ENCODE data around the gene HNF1B. TPM values are rescaled to one million over a fixed set of nuclear protein-coding genes. Genes with fewer than 3 reads are reported as not detected.
"Not testable (repeated sequence)": the region's sequence is repeated elsewhere in the genome, so short reads cannot be mapped to it uniquely, and the experiment has no call there.

Gene HNF1B
- total and polyA plus RNA-seq, 2 donors (not counting 3 experiments of a cell fraction or from before 2014, with no cell fraction given) = not detected

DNA sequence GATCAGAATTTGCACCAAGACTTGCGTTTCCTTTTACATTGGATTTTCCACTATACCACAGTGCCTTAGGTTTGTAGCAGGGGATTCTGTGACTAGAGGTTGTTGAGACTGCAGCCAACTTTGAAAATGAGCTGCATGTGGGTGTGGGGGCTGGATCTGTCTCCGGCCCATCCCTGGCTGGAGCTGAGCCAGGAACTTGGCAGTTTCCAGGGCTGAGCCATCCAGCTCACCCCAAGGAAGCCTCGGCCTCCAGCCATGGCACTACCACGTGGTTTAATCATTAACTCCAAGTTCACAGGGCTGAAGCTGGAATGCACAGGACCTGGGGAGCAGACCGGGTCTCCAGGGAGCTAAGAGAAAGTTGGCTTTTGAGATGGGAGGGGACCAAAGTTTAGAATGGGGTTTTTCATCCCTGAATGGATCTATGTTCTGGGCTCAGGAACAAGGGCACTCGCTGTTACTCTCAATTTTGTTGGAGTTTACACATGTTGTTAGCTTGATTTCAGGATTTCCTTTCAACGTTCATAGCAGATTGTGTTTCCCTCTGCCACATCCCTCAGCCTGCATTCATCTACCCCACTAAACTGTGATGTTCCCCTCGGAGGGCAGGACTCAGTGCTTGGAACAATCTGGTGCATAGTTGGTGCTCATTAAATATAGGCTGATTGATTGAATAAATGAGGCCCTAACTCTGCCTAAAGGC, 42.3 kb upstream of the HNF1B start:
- no peak overlapping the region for H3K27ac ChIP-seq (ENCODE audit: insufficient read depth, low read depth, low read length)
- no peak for DNase-seq (ENCODE audit: low read depth, low spot score)

DNA sequence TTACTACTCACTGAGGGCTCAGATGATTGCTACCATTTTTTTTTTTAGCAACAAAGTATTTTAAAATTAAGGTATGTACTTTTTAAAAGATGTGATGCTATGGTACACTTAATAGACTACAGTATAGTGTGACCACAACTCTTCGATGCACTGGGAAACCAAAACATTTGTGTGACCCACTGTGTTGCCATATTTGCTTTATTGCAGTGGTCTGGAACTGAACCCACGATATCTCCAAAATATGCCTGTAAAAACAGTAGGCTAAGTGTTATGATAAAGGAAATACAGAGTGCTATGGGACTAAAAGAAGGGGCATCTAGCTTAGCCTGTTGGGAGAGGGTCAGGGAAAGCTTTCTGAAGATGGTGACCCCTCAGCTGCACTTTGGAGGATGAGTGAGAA, 41.6 kb upstream of the HNF1B start:
- Histone ChIP-seq H3K27ac (ENCODE audit: insufficient read depth, low read depth, low read length) (no peak overlapping the region), H4K20me1 (replicated peaks; ENCODE audit: control insufficient read depth, extremely low read depth, insufficient read depth, low read length) (no peaks in the 10 kb centered on the region), H3K4me1 (ENCODE audit: control insufficient read depth, extremely low read depth, insufficient read depth, low read length) (no peaks in the 10 kb centered on the region), H3K9ac (replicated peaks; ENCODE audit: extremely low read depth, insufficient read depth, low read length) (no peak overlapping the region), H3K79me2 (ENCODE audit: control insufficient read depth, insufficient read depth, low read length) (no peaks in the 10 kb centered on the region), H3K9me1 (replicated peaks; ENCODE audit: control insufficient read depth, extremely low read depth, insufficient read depth, low read length) (no peaks in the 10 kb centered on the region), H3K4me3 (replicated peaks in 1 of 3; ENCODE audit: insufficient read depth in 1 of 3, low read depth in 1 of 3, low read length in 3 of 3) (no peak overlapping the region), H3K4me2 (ENCODE audit: insufficient read depth, low read length) (no peak overlapping the region), H2AFZ (ENCODE audit: low read depth, low read length) (no peak overlapping the region), H3K9me3 (replicated peaks; ENCODE audit: control insufficient read depth, insufficient read depth, low read length) (no peaks in the 10 kb centered on the region), H3K27me3 (ENCODE audit: control insufficient read depth in 2 of 2, insufficient read depth in 2 of 2, low read length in 2 of 2) (peaks cover 7 to 11% of the 10 kb centered on the region in 2 experiments), H3K36me3 (ENCODE audit: control insufficient read depth in 2 of 2, extremely low read depth in 1 of 2, insufficient read depth in 2 of 2, low read length in 2 of 2) (no peaks in the 10 kb centered on the region)
- TF ChIP-seq POLR2A (IDR thresholded peaks at IDR 0.05; ENCODE audit: low read depth, low read length) (no peak), EZH2 (IDR thresholded peaks at IDR 0.05; ENCODE audit: borderline replicate concordance, low read depth, low read length, severe bottlenecking) (no peak), MYC (IDR thresholded peaks at IDR 0.05; ENCODE audit: low read depth, low read length) (no peak), POLR2AphosphoS5 (IDR thresholded peaks at IDR 0.05; ENCODE audit: insufficient read depth, low read depth, low read length) (no peak), GATA2 (IDR thresholded peaks at IDR 0.05; ENCODE audit: insufficient read depth, insufficient read length, low read depth, low read length) (no peak)
- TF ChIP-seq, protein P1, sequence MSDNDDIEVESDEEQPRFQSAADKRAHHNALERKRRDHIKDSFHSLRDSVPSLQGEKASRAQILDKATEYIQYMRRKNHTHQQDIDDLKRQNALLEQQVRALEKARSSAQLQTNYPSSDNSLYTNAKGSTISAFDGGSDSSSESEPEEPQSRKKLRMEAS (IDR thresholded peaks at IDR 0.05; ENCODE audit: insufficient read depth, insufficient read length) = no peak
- intact Hi-C loops (cut with micrococcal nuclease) (no loop called here), dilution Hi-C loops (cut with MboI; ENCODE audit: extremely low pct_ligation_motif_present, low sequenced_read_pairs) (no loop called here)
- ChIA-PET POLR2A (no interaction called here), CTCF (interaction anchor here (0.6 to 1.7 kb wide), 2 partner anchors 10 to 30 kb away, joined by 3 to 4 read pairs; no protein-coding TSS in a partner anchor)
- FAIRE-seq (no peak), DNase-seq (ENCODE audit: low read depth, low spot score) (no peak)
- BruUV-seq (replicated peaks) = no TSS peak

More for the DNA sequence above, 42.3 kb upstream of the HNF1B start:
- Histone ChIP-seq H3K9me1 (replicated peaks; ENCODE audit: control insufficient read depth, extremely low read depth, insufficient read depth, low read length) (no peaks in the 10 kb centered on the region), H3K4me1 (ENCODE audit: control insufficient read depth, extremely low read depth, insufficient read depth, low read length) (no peaks in the 10 kb centered on the region), H3K36me3 (ENCODE audit: control insufficient read depth in 2 of 2, extremely low read depth in 1 of 2, insufficient read depth in 2 of 2, low read length in 2 of 2) (no peaks in the 10 kb centered on the region), H3K9me3 (replicated peaks; ENCODE audit: control insufficient read depth, insufficient read depth, low read length) (no peaks in the 10 kb centered on the region), H4K20me1 (replicated peaks; ENCODE audit: control insufficient read depth, extremely low read depth, insufficient read depth, low read length) (no peaks in the 10 kb centered on the region), H3K79me2 (ENCODE audit: control insufficient read depth, insufficient read depth, low read length) (no peaks in the 10 kb centered on the region), H3K9ac (replicated peaks; ENCODE audit: extremely low read depth, insufficient read depth, low read length) (no peak overlapping the region), H3K27me3 (ENCODE audit: control insufficient read depth in 2 of 2, insufficient read depth in 2 of 2, low read length in 2 of 2) (peaks cover 7 to 11% of the 10 kb centered on the region in 2 experiments), H3K4me3 (replicated peaks in 1 of 3; ENCODE audit: insufficient read depth in 1 of 3, low read depth in 1 of 3, low read length in 3 of 3) (no peak overlapping the region), H3K4me2 (ENCODE audit: insufficient read depth, low read length) (no peak overlapping the region), H2AFZ (ENCODE audit: low read depth, low read length) (no peak overlapping the region)
- CTCF ChIA-PET = interaction anchor here (0.6 to 1.7 kb wide), 2 partner anchors 11 to 29 kb away, joined by 3 to 4 read pairs; no protein-coding TSS in a partner anchor
- no peak for FAIRE-seq
- intact Hi-C loops (cut with micrococcal nuclease) (no loop called here), dilution Hi-C loops (cut with MboI; ENCODE audit: extremely low pct_ligation_motif_present, low sequenced_read_pairs) (no loop called here)
- no peak for TF ChIP-seq FOS (IDR thresholded peaks at IDR 0.05; ENCODE audit: borderline replicate concordance, insufficient read depth, low read length)
- TF ChIP-seq, protein P2, sequence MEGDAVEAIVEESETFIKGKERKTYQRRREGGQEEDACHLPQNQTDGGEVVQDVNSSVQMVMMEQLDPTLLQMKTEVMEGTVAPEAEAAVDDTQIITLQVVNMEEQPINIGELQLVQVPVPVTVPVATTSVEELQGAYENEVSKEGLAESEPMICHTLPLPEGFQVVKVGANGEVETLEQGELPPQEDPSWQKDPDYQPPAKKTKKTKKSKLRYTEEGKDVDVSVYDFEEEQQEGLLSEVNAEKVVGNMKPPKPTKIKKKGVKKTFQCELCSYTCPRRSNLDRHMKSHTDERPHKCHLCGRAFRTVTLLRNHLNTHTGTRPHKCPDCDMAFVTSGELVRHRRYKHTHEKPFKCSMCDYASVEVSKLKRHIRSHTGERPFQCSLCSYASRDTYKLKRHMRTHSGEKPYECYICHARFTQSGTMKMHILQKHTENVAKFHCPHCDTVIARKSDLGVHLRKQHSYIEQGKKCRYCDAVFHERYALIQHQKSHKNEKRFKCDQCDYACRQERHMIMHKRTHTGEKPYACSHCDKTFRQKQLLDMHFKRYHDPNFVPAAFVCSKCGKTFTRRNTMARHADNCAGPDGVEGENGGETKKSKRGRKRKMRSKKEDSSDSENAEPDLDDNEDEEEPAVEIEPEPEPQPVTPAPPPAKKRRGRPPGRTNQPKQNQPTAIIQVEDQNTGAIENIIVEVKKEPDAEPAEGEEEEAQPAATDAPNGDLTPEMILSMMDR (IDR thresholded peaks at IDR 0.05; ENCODE audit: extremely low read depth in 1 of 2, insufficient read depth in 1 of 2, low read depth in 1 of 2, low read length in 2 of 2) = no peak
- POLR2A ChIA-PET = no interaction called here
- BruUV-seq (replicated peaks) = no TSS peak

DNA sequence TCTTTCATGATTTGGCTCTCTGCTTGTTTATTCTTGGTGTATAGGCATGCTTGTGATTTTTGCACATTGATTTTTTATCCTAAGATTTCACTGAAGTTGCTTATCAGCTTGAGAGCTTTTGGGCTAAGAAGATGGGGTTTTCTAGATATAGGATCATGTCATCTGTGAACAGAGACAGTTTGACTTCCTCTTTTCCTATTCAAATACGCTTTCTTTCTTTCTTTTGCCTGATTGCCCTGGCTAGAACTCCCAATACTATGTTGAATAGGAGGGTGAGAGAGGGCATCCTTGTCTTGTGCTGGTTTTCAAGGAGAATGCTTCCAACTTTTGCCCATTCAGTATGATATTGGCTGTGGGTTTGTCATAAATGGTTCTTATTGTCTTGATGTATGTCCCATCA, 37.6 kb upstream of the HNF1B start:
- H2AFZ ChIP-seq (ENCODE audit: low read depth, low read length); H3K36me3 ChIP-seq (ENCODE audit: control insufficient read depth in 2 of 2, extremely low read depth in 1 of 2, insufficient read depth in 2 of 2, low read length in 2 of 2); dilution Hi-C loops (cut with MboI; ENCODE audit: extremely low pct_ligation_motif_present, low sequenced_read_pairs); BruUV-seq (replicated peaks); DNase-seq (ENCODE audit: low read depth, low spot score); H3K4me1 ChIP-seq (ENCODE audit: control insufficient read depth, extremely low read depth, insufficient read depth, low read length); H3K9me3 ChIP-seq (replicated peaks; ENCODE audit: control insufficient read depth, insufficient read depth, low read length); POLR2A ChIA-PET; FAIRE-seq; H3K79me2 ChIP-seq (ENCODE audit: control insufficient read depth, insufficient read depth, low read length); H3K4me3 ChIP-seq (replicated peaks in 1 of 3; ENCODE audit: insufficient read depth in 1 of 3, low read depth in 1 of 3, low read length in 3 of 3); H3K27ac ChIP-seq (ENCODE audit: insufficient read depth, low read depth, low read length); H3K9ac ChIP-seq (replicated peaks; ENCODE audit: extremely low read depth, insufficient read depth, low read length); H3K4me2 ChIP-seq (ENCODE audit: insufficient read depth, low read length); H4K20me1 ChIP-seq (replicated peaks; ENCODE audit: control insufficient read depth, extremely low read depth, insufficient read depth, low read length); H3K9me1 ChIP-seq (replicated peaks; ENCODE audit: control insufficient read depth, extremely low read depth, insufficient read depth, low read length): not testable (repeated sequence)
- CTCF ChIA-PET = interaction anchor here (1.4 to 2.4 kb wide), 2 partner anchors 9 to 12 kb away, joined by 3 to 15 read pairs; no protein-coding TSS in a partner anchor
- intact Hi-C loops (cut with micrococcal nuclease) = loop anchor here (2.0 kb wide), 1 partner anchor 24 kb away; no protein-coding TSS in a partner anchor
- peaks cover 0 to 10% of the 10 kb centered on the region in 2 experiments for H3K27me3 ChIP-seq (ENCODE audit: control insufficient read depth in 2 of 2, insufficient read depth in 2 of 2, low read length in 2 of 2)

All from endothelial cell of umbilical vein (primary cell).